Measurements from ENCODE around the gene ZGLP1.

The ZGLP1 gene

GRCh38 chr19:10295847-10296591 lies 13.6 kb downstream of the ZGLP1 start:
- no peak for DNase-seq (ENCODE audit: low read depth)
- no peak overlapping the region for H3K4me3 ChIP-seq (ENCODE audit: low read depth, low read length)

- no peak overlapping the region for H3K4me3 ChIP-seq (ENCODE audit: low read depth, low read length)
- no peak for DNase-seq (ENCODE audit: low read depth)
Measured at GRCh38 chr19:10295305-10295846, 14.2 kb downstream of the ZGLP1 start.

- DNase-seq (ENCODE audit: low read depth) = no peak
- H3K4me3 ChIP-seq (ENCODE audit: low read depth, low read length) = no peak overlapping the region
Measured at GRCh38 chr19:10294368-10294697, 15.3 kb downstream of the ZGLP1 start.

GRCh38 chr19:10293637-10294367 lies 15.8 kb downstream of the ZGLP1 start:
- DNase-seq (ENCODE audit: low read depth) = no peak
- H3K4me3 ChIP-seq (ENCODE audit: low read depth, low read length) = no peak overlapping the region

- peak overlapping the region; percentile 24 for H3K4me3 ChIP-seq (ENCODE audit: low read depth, low read length)
- no peak for DNase-seq (ENCODE audit: low read depth)
Measured at GRCh38 chr19:10292789-10293636, 16.6 kb downstream of the ZGLP1 start.

GRCh38 chr19:10292206-10292788 lies 17.3 kb downstream of the ZGLP1 start:
- peak overlapping the region; percentile 60 for H3K4me3 ChIP-seq (ENCODE audit: low read depth, low read length)
- peak; percentile 30 for DNase-seq (ENCODE audit: low read depth)

GRCh38 chr19:10291554-10292205 lies 17.9 kb downstream of the ZGLP1 start:
- H3K4me3 ChIP-seq (ENCODE audit: low read depth, low read length) = peak overlapping the region; percentile 60

GRCh38 chr19:10290876-10291553 lies 18.6 kb downstream of the ZGLP1 start:
- H3K4me3 ChIP-seq (ENCODE audit: low read depth, low read length) = peak overlapping the region; percentile 60
- no peak for DNase-seq (ENCODE audit: low read depth)

More at GRCh38 chr19:10291554-10292205, 17.9 kb downstream of the ZGLP1 start:
- DNase-seq (ENCODE audit: low read depth) = no peak

GRCh38 chr19:10290357-10290875 lies 19.2 kb downstream of the ZGLP1 start:
- DNase-seq (ENCODE audit: low read depth) = no peak
- peak overlapping the region; percentile 60 for H3K4me3 ChIP-seq (ENCODE audit: low read depth, low read length)

- H3K4me3 ChIP-seq (ENCODE audit: low read depth, low read length) = peak within 1 kb of the TSS; percentile 60
- DNase-seq (ENCODE audit: low read depth) = no peak
Measured at GRCh38 chr19:10289836-10290356, 19.7 kb downstream of the ZGLP1 start, which contains the start of gene ICAM5. TSS of gene ICAM5 (plus strand) at chr19:10289952. CDS start at chr19:10290044, 92 bp downstream.

GRCh38 chr19:10289167-10289835 lies 20.3 kb downstream of the ZGLP1 start:
- no peak for DNase-seq (ENCODE audit: low read depth)
- peak overlapping the region; percentile 60 for H3K4me3 ChIP-seq (ENCODE audit: low read depth, low read length)

GRCh38 chr19:10288662-10289166 lies 20.9 kb downstream of the ZGLP1 start:
- peak overlapping the region; percentile 60 for H3K4me3 ChIP-seq (ENCODE audit: low read depth, low read length)
- DNase-seq (ENCODE audit: low read depth) = peak; percentile 22

- no peak within 1 kb of the TSS for H3K4me3 ChIP-seq (ENCODE audit: low read depth, low read length)
- DNase-seq (ENCODE audit: low read depth) = no peak
Measured at GRCh38 chr19:10286803-10287737, 22.5 kb downstream of the ZGLP1 start, which contains the start of gene ICAM4. TSS of gene ICAM4 (plus strand) at chr19:10286955. CDS start at chr19:10287013, 58 bp downstream.

- DNase-seq (ENCODE audit: low read depth) = no peak
- no peak overlapping the region for H3K4me3 ChIP-seq (ENCODE audit: low read depth, low read length)
Measured at GRCh38 chr19:10285393-10285792, 24.2 kb downstream of the ZGLP1 start.

GRCh38 chr19:10284960-10285278 lies 24.7 kb downstream of the ZGLP1 start:
- no peak for DNase-seq (ENCODE audit: low read depth)
- H3K4me3 ChIP-seq (ENCODE audit: low read depth, low read length) = no peak overlapping the region
